ENCODE results near the gene GHR.

Gene GHR

GRCh38 chr5:42595597-42595996 is 172.4 kb downstream of the GHR start:
- TF ChIP-seq PATZ1 (CRISPR knock-in tag; IDR thresholded peaks at IDR 0.05; ENCODE audit: borderline replicate concordance), result no peak
- no peak for TF ChIP-seq TSHZ2 (CRISPR knock-in tag; IDR thresholded peaks at IDR 0.05)
- TF ChIP-seq BACH2 (CRISPR knock-in tag; IDR thresholded peaks at IDR 0.05; ENCODE audit: borderline replicate concordance), result no peak
- no peak for TF ChIP-seq SNAI2 (CRISPR knock-in tag; IDR thresholded peaks at IDR 0.05)
- no peak for TF ChIP-seq TCF4 (CRISPR knock-in tag; IDR thresholded peaks at IDR 0.05; ENCODE audit: borderline replicate concordance)
- TF ChIP-seq CSRNP3 (CRISPR knock-in tag; IDR thresholded peaks at IDR 0.05), result no peak
- TF ChIP-seq CREB5 (CRISPR knock-in tag; IDR thresholded peaks at IDR 0.05; ENCODE audit: low read depth), result no peak
- TF ChIP-seq ARNTL (CRISPR knock-in tag; IDR thresholded peaks at IDR 0.05; ENCODE audit: borderline replicate concordance, low read depth), result no peak
- no peak for TF ChIP-seq ISL1 (CRISPR knock-in tag; IDR thresholded peaks at IDR 0.05)
- no peak for TF ChIP-seq POU6F1 (CRISPR knock-in tag; IDR thresholded peaks at IDR 0.05; ENCODE audit: borderline replicate concordance, low read depth)
- no peak for TF ChIP-seq ZC3H10 (CRISPR knock-in tag; IDR thresholded peaks at IDR 0.05)
- no peak for TF ChIP-seq ESRRG (CRISPR knock-in tag; IDR thresholded peaks at IDR 0.05)
- no peak for TF ChIP-seq OSR1 (CRISPR knock-in tag; IDR thresholded peaks at IDR 0.05)
- TF ChIP-seq CSDC2 (CRISPR knock-in tag; IDR thresholded peaks at IDR 0.05), result no peak
- TF ChIP-seq TOX (CRISPR knock-in tag; IDR thresholded peaks at IDR 0.05; ENCODE audit: borderline replicate concordance), result no peak
- no peak for ATAC-seq

GRCh38 chr5:42596817-42597216 is 173.6 kb downstream of the GHR start:
- no peak for ATAC-seq

GRCh38 chr5:42597318-42597937 is 174.2 kb downstream of the GHR start:
- ATAC-seq, result no peak
- no peak for TF ChIP-seq SNAI2 (CRISPR knock-in tag; IDR thresholded peaks at IDR 0.05)
- no peak for TF ChIP-seq GLIS3 (CRISPR knock-in tag; IDR thresholded peaks at IDR 0.05)
- TF ChIP-seq ZC3H10 (CRISPR knock-in tag; IDR thresholded peaks at IDR 0.05), result no peak
- no peak for TF ChIP-seq CSRNP3 (CRISPR knock-in tag; IDR thresholded peaks at IDR 0.05)
- no peak for TF ChIP-seq TCF4 (CRISPR knock-in tag; IDR thresholded peaks at IDR 0.05; ENCODE audit: borderline replicate concordance)
- TF ChIP-seq POU6F1 (CRISPR knock-in tag; IDR thresholded peaks at IDR 0.05; ENCODE audit: borderline replicate concordance, low read depth), result no peak
- no peak for TF ChIP-seq TOX (CRISPR knock-in tag; IDR thresholded peaks at IDR 0.05; ENCODE audit: borderline replicate concordance)
- no peak for TF ChIP-seq ISL1 (CRISPR knock-in tag; IDR thresholded peaks at IDR 0.05)
- TF ChIP-seq ARNTL (CRISPR knock-in tag; IDR thresholded peaks at IDR 0.05; ENCODE audit: borderline replicate concordance, low read depth), result no peak
- TF ChIP-seq ZFP30 (CRISPR knock-in tag; IDR thresholded peaks at IDR 0.05), result no peak
- no peak for TF ChIP-seq CREB5 (CRISPR knock-in tag; IDR thresholded peaks at IDR 0.05; ENCODE audit: low read depth)

More at GRCh38 chr5:42596817-42597216, 173.6 kb downstream of the GHR start:
- no peak for TF ChIP-seq ZNF8 (CRISPR knock-in tag; IDR thresholded peaks at IDR 0.05)
- TF ChIP-seq CREB5 (CRISPR knock-in tag; IDR thresholded peaks at IDR 0.05; ENCODE audit: low read depth), result no peak
